DOHH2 (cell line): ENCODE measurements around the gene BBX.

Source experiments
- CTCF ChIP-seq: fragments of 200-600 bp; sonication (generic); IDR thresholded peaks from one replicate; pipeline ENCODE4 v1.5.1; 2014; ENCODE audit warnings: antibody characterized with exemption, mild to moderate bottlenecking, low read depth, low read length; ENCODE audit not compliant: poor library complexity, severe bottlenecking
- EZH2phosphoT487 ChIP-seq: fragments of 200-600 bp; sonication (generic); IDR thresholded peaks from 2 replicates; pipeline ENCODE4 v1.6.1; 2017; ENCODE audit warnings: borderline replicate concordance, mild to moderate bottlenecking, antibody characterized with exemption, low read length, moderate library complexity, mixed read lengths

- no peak for TF ChIP-seq CTCF
- TF ChIP-seq EZH2phosphoT487: no peak
Observed at GRCh38 chr3:107681396-107681795, 158.6 kb downstream of the BBX start.
